SK-N-SH treated with all-trans-retinoic acid at 6 μM for 48 hours (cell line): Measurements from ENCODE around the gene SAPCD2.

Experiments used
- ATAC-seq: fragments of 200-7000 bp; cut with Tn5 transposase; 3 replicates; pipeline ENCODE4 v1.9.1; 2020; ENCODE audit warnings: mild to moderate bottlenecking, moderate library complexity
- ARNTL ChIP-seq: fragments of 450-650 bp; formaldehyde crosslinking; IDR thresholded peaks from 2 replicates; pipeline ENCODE4 v1.5.0; 2020; ENCODE audit warnings: low read depth, mild to moderate bottlenecking, moderate library complexity, borderline replicate concordance
- BACH2 ChIP-seq: fragments of 250-450 bp; sonication (Bioruptor Pico); IDR thresholded peaks from 2 replicates; pipeline ENCODE4 v1.9.0; 2021; ENCODE audit warnings: mild to moderate bottlenecking, borderline replicate concordance
- CSDC2 ChIP-seq: fragments of 250-450 bp; sonication (Bioruptor Pico); IDR thresholded peaks from 2 replicates; pipeline ENCODE4 v1.5.0; 2020; ENCODE audit warnings: mild to moderate bottlenecking, moderate library complexity
- ESRRG ChIP-seq: fragments of 250-450 bp; sonication (Bioruptor Pico); IDR thresholded peaks from 2 replicates; pipeline ENCODE4 v1.6.1; 2021; ENCODE audit warnings: mild to moderate bottlenecking
- GLIS3 ChIP-seq: fragments of 250-450 bp; sonication (Bioruptor Pico); IDR thresholded peaks from 2 replicates; pipeline ENCODE4 v1.5.0; 2020; ENCODE audit warnings: mild to moderate bottlenecking, moderate library complexity
- ISL1 ChIP-seq: fragments of 250-450 bp; sonication (Bioruptor Pico); IDR thresholded peaks from 2 replicates; pipeline ENCODE4 v2.1.2; 2022; ENCODE audit warnings: mild to moderate bottlenecking, moderate library complexity
- OSR1 ChIP-seq: fragments of 250-450 bp; sonication (Bioruptor Pico); IDR thresholded peaks from 2 replicates; pipeline ENCODE4 v1.8.0; 2022; ENCODE audit warnings: moderate library complexity, mild to moderate bottlenecking, inconsistent platforms
- PPARA ChIP-seq: fragments of 250-450 bp; sonication (Bioruptor Pico); IDR thresholded peaks from 2 replicates; pipeline ENCODE4 v1.5.0; 2020; ENCODE audit warnings: mild to moderate bottlenecking, borderline replicate concordance
- RARB ChIP-seq: fragments of 250-450 bp; sonication (Bioruptor Pico); IDR thresholded peaks from 2 replicates; pipeline ENCODE4 v1.8.0; 2021; ENCODE audit warnings: mild to moderate bottlenecking, moderate library complexity
- SNAI2 ChIP-seq: fragments of 250-450 bp; sonication (Bioruptor Pico); IDR thresholded peaks from 2 replicates; pipeline ENCODE4 v1.5.0; 2020; ENCODE audit warnings: mild to moderate bottlenecking, moderate library complexity
- TCF4 ChIP-seq: fragments of 250-450 bp; sonication (Bioruptor Pico); IDR thresholded peaks from 2 replicates; pipeline ENCODE4 v1.8.0; 2021; ENCODE audit warnings: mild to moderate bottlenecking, moderate library complexity, borderline replicate concordance
- TOX ChIP-seq: fragments of 250-450 bp; sonication (Bioruptor Pico); IDR thresholded peaks from 2 replicates; pipeline ENCODE4 v1.8.0; 2021; ENCODE audit warnings: mild to moderate bottlenecking, moderate library complexity, borderline replicate concordance
- ZC3H10 ChIP-seq: fragments of 250-450 bp; sonication (Bioruptor Pico); IDR thresholded peaks from 2 replicates; pipeline ENCODE4 v1.5.1; 2021; ENCODE audit warnings: mild to moderate bottlenecking, moderate library complexity
- ZFP3 ChIP-seq: fragments of 250-450 bp; sonication (Bioruptor Pico); IDR thresholded peaks from 2 replicates; pipeline ENCODE4 v1.5.0; 2020; ENCODE audit warnings: mild to moderate bottlenecking, moderate library complexity
- ZFP30 ChIP-seq: fragments of 450-650 bp; formaldehyde crosslinking; IDR thresholded peaks from 2 replicates; pipeline ENCODE4 v1.5.0; 2022; ENCODE audit warnings: mild to moderate bottlenecking, moderate library complexity
- ZNF565 ChIP-seq: fragments of 450-650 bp; formaldehyde crosslinking; conservative IDR thresholded peaks from 2 replicates; pipeline ENCODE4 v1.5.0; 2020; ENCODE audit warnings: low read depth, mild to moderate bottlenecking, moderate library complexity
- ZNF70 ChIP-seq: fragments of 450-650 bp; formaldehyde crosslinking; IDR thresholded peaks from 2 replicates; pipeline ENCODE4 v1.5.0; 2020; ENCODE audit warnings: mild to moderate bottlenecking, moderate library complexity
- TF ChIP-seq, protein P1 (sequence below): fragments of 250-450 bp; sonication (Bioruptor Pico); IDR thresholded peaks from 2 replicates; pipeline ENCODE4 v1.8.0; 2021; ENCODE audit warnings: low read depth, mild to moderate bottlenecking, moderate library complexity, borderline replicate concordance
- TF ChIP-seq, protein P2 (sequence below): fragments of 250-450 bp; sonication (Bioruptor Pico); IDR thresholded peaks from 2 replicates; pipeline ENCODE4 v1.5.0; 2020; ENCODE audit warnings: mild to moderate bottlenecking, moderate library complexity
- TF ChIP-seq, protein P3 (sequence below): fragments of 250-450 bp; sonication (Bioruptor Pico); IDR thresholded peaks from 2 replicates; pipeline ENCODE4 v1.8.0; 2020; ENCODE audit warnings: mild to moderate bottlenecking, moderate library complexity, borderline replicate concordance
- TF ChIP-seq, protein P4 (sequence below): fragments of 250-450 bp; sonication (Bioruptor Pico); IDR thresholded peaks from 2 replicates; pipeline ENCODE4 v1.5.1; 2020; ENCODE audit warnings: low read depth, mild to moderate bottlenecking, moderate library complexity
- TF ChIP-seq, protein P5 (sequence below): fragments of 250-450 bp; sonication (Bioruptor Pico); IDR thresholded peaks from 2 replicates; pipeline ENCODE4 v1.5.1; 2021; ENCODE audit warnings: mild to moderate bottlenecking, moderate library complexity

The SAPCD2 gene

DNA sequence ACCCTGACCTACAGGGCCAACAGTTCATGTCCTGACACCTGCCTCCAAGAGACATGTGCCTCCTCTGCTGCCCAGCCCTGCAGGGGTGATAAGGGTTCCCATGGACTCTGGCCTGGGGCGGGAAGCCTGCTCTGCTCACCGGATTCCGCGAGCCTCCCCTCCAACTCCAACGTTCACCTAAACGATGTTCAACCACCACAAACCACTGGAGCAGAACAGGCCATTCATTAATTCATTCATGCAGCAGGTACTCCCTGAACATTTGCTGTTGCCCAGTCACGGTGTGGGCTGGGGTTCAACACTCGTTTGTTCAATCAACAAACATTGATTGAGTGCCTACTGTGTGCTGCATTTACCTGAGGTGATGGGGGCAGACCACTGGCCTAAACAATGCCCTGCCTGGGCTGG is 3.6 kb upstream of the SAPCD2 start:
- ATAC-seq = no peak
- TF ChIP-seq, protein P1, sequence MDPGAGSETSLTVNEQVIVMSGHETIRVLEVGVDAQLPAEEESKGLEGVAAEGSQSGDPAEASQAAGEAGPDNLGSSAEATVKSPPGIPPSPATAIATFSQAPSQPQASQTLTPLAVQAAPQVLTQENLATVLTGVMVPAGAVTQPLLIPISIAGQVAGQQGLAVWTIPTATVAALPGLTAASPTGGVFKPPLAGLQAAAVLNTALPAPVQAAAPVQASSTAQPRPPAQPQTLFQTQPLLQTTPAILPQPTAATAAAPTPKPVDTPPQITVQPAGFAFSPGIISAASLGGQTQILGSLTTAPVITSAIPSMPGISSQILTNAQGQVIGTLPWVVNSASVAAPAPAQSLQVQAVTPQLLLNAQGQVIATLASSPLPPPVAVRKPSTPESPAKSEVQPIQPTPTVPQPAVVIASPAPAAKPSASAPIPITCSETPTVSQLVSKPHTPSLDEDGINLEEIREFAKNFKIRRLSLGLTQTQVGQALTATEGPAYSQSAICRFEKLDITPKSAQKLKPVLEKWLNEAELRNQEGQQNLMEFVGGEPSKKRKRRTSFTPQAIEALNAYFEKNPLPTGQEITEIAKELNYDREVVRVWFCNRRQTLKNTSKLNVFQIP (CRISPR knock-in tag) = no peak
- no peak for TF ChIP-seq RARB (CRISPR knock-in tag)
- TF ChIP-seq ZC3H10 = no peak
- TF ChIP-seq OSR1 (CRISPR knock-in tag) = no peak
- no peak for TF ChIP-seq ZNF565
- no peak for TF ChIP-seq ZFP3 (CRISPR knock-in tag)

DNA sequence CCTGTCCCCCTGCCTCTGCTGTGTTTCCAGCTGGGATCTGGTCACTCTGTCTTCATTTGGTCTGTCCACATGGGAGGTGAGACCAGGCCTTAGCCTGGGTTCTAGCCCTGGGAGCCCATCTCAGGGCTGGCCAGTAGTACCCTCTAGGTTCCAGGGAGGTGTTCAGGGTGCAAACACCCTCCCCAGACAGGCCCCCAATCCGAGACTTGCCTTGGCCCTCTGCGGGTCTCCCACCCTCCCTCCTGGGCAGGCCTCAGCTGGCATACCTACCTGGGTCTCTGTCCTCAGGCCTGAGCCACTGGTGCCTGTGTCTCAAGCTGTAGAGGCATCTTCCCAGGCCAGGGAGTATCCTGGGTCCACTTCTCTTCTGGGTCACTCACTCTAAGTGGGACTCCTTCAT is 925 bp upstream of the SAPCD2 start:
- TF ChIP-seq ZFP3 (CRISPR knock-in tag) (no peak), SNAI2 (CRISPR knock-in tag) (no peak), TOX (CRISPR knock-in tag) (no peak), ZNF70 (CRISPR knock-in tag) (no peak), PPARA (CRISPR knock-in tag) (no peak), BACH2 (no peak), ISL1 (CRISPR knock-in tag) (no peak), ESRRG (CRISPR knock-in tag) (no peak), ZC3H10 (no peak), TCF4 (no peak), ZNF565 (no peak)
- TF ChIP-seq, protein P2, sequence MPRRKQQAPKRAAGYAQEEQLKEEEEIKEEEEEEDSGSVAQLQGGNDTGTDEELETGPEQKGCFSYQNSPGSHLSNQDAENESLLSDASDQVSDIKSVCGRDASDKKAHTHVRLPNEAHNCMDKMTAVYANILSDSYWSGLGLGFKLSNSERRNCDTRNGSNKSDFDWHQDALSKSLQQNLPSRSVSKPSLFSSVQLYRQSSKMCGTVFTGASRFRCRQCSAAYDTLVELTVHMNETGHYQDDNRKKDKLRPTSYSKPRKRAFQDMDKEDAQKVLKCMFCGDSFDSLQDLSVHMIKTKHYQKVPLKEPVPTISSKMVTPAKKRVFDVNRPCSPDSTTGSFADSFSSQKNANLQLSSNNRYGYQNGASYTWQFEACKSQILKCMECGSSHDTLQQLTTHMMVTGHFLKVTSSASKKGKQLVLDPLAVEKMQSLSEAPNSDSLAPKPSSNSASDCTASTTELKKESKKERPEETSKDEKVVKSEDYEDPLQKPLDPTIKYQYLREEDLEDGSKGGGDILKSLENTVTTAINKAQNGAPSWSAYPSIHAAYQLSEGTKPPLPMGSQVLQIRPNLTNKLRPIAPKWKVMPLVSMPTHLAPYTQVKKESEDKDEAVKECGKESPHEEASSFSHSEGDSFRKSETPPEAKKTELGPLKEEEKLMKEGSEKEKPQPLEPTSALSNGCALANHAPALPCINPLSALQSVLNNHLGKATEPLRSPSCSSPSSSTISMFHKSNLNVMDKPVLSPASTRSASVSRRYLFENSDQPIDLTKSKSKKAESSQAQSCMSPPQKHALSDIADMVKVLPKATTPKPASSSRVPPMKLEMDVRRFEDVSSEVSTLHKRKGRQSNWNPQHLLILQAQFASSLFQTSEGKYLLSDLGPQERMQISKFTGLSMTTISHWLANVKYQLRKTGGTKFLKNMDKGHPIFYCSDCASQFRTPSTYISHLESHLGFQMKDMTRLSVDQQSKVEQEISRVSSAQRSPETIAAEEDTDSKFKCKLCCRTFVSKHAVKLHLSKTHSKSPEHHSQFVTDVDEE = no peak
- TF ChIP-seq, protein P3, sequence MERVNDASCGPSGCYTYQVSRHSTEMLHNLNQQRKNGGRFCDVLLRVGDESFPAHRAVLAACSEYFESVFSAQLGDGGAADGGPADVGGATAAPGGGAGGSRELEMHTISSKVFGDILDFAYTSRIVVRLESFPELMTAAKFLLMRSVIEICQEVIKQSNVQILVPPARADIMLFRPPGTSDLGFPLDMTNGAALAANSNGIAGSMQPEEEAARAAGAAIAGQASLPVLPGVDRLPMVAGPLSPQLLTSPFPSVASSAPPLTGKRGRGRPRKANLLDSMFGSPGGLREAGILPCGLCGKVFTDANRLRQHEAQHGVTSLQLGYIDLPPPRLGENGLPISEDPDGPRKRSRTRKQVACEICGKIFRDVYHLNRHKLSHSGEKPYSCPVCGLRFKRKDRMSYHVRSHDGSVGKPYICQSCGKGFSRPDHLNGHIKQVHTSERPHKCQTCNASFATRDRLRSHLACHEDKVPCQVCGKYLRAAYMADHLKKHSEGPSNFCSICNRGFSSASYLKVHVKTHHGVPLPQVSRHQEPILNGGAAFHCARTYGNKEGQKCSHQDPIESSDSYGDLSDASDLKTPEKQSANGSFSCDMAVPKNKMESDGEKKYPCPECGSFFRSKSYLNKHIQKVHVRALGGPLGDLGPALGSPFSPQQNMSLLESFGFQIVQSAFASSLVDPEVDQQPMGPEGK (CRISPR knock-in tag) = no peak
- TF ChIP-seq, protein P1 (CRISPR knock-in tag) = no peak
- TF ChIP-seq, protein P4, sequence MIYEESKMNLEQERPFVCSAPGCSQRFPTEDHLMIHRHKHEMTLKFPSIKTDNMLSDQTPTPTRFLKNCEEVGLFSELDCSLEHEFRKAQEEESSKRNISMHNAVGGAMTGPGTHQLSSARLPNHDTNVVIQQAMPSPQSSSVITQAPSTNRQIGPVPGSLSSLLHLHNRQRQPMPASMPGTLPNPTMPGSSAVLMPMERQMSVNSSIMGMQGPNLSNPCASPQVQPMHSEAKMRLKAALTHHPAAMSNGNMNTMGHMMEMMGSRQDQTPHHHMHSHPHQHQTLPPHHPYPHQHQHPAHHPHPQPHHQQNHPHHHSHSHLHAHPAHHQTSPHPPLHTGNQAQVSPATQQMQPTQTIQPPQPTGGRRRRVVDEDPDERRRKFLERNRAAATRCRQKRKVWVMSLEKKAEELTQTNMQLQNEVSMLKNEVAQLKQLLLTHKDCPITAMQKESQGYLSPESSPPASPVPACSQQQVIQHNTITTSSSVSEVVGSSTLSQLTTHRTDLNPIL (CRISPR knock-in tag) = no peak
- TF ChIP-seq, protein P5, sequence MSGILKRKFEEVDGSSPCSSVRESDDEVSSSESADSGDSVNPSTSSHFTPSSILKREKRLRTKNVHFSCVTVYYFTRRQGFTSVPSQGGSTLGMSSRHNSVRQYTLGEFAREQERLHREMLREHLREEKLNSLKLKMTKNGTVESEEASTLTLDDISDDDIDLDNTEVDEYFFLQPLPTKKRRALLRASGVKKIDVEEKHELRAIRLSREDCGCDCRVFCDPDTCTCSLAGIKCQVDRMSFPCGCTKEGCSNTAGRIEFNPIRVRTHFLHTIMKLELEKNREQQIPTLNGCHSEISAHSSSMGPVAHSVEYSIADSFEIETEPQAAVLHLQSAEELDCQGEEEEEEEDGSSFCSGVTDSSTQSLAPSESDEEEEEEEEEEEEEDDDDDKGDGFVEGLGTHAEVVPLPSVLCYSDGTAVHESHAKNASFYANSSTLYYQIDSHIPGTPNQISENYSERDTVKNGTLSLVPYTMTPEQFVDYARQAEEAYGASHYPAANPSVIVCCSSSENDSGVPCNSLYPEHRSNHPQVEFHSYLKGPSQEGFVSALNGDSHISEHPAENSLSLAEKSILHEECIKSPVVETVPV (CRISPR knock-in tag) = no peak
- no peak for ATAC-seq

DNA sequence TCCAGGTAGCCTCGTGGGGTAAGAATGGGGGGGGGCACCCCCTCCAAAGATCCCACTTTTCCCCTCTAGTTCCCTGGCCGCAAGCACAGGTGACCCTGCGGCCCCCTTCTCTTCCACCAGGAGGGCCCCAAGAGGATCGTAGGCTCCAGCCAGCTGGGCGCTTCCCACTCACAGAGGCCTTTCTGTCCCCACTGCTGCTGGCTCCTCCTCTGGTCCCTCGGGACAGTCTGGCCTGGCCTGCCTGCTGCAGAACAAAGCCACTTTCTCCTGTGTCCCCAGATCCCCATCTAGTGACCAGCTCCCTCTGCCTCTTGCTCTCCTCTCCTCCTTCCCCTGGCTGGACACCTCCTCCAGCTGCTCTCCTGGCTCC is 534 bp upstream of the SAPCD2 start:
- peak; percentile 30 for ATAC-seq
- TF ChIP-seq ZFP30 (CRISPR knock-in tag) = no peak
- TF ChIP-seq CSDC2 = no peak
- TF ChIP-seq ZFP3 (CRISPR knock-in tag) = no peak
- no peak for TF ChIP-seq ARNTL (CRISPR knock-in tag)
- TF ChIP-seq GLIS3 (CRISPR knock-in tag) = no peak
- no peak for TF ChIP-seq ZNF70 (CRISPR knock-in tag)
- TF ChIP-seq SNAI2 (CRISPR knock-in tag) = no peak
- TF ChIP-seq ESRRG (CRISPR knock-in tag) = no peak
